ENCODE measurements around the gene ATP8B4. TPM values are rescaled to one million over a fixed set of nuclear protein-coding genes. Genes with fewer than 3 reads are reported as not detected.
"Not testable (repeated sequence)": the region's sequence is repeated elsewhere in the genome, so short reads cannot be mapped to it uniquely, and the experiment has no call there.

ATP8B4 gene
- total RNA-seq, 2 experiments from 2014 or later: 2.7 to 4.2 TPM

DNA sequence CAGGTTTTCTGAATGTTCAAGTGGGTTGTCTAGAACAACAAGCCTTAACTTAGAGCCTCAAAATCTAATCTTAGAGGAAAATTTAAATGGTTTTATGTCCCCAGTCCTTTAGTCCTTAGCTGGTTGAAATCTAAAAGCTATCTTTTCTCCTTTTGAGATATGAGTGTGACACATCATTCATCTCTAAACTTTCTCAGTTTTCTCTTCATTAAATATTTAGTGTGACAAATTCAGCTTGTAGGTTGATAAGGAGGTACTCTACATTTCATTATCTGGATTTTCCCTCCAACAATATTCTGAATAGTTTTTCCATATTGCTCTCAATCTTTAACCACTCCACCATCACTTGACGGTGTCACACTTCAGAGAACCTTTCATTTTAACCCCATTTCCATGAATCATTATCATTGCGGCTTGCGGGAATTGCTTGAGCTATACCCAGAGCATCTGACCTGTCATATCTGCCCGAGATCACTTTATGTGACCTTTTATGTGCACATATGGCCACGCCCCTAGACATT lies 16.1 kb upstream of the ATP8B4 start:
- peak; percentile 75 for DNase-seq
- ChIA-PET POLR2A (interaction anchor here (0.8 to 3.8 kb wide), 6 partner anchors 48 to 220 kb away, joined by 3 to 21 read pairs (median 4); partner anchors contain the start of gene GABPB1), CTCF (interaction anchor here (0.6 to 2.9 kb wide), 7 partner anchors 10 to 216 kb away, joined by 3 to 11 read pairs (median 4); partner anchors contain the start of gene SLC27A2)
- H3K36me3 Mint-ChIP-seq: peaks cover 8% of the 10 kb centered on the region
- peaks cover 52% of the 10 kb centered on the region for H3K4me1 Mint-ChIP-seq (ENCODE audit: low read depth)
- H3K27ac Mint-ChIP-seq: peak overlapping the region; percentile 84
- peaks cover 12% of the 10 kb centered on the region for H3K9me3 Mint-ChIP-seq
- peaks cover 14% of the 10 kb centered on the region for H3K27me3 Mint-ChIP-seq
- peak overlapping the region; percentile 30 for H3K4me3 Mint-ChIP-seq
- intact Hi-C loops (cut with micrococcal nuclease): loop anchor here (1.0 to 10.0 kb wide), 15 partner anchors 19 to 1258 kb away; partner anchors contain the start of genes COPS2, EID1, FAM227B and SPPL2A

DNA sequence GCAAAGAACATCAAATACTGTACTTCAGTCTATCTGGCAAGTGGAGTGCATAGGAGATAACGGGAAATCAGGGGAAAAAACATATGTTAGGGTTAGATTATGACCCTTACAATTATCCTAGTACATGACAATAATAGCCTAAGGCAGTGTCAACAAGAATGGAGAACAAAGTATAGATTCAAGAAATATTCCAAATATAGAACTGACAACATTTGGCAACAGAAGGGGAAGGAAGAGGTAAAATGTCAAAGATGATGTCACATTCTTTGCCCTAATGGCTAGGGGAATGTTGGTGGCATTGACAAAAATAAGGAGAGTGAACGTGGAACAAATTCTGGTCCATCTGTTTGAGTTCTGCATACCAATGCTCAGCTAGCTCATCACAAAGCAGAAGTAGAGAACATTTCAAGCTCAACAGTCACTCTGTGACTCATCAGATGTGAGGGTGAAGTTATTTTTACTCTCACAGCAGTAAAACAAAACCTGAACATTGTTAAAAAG lies 15.5 kb upstream of the ATP8B4 start:
- Mint-ChIP-seq H3K27me3 (peaks cover 14% of the 10 kb centered on the region), H3K4me1 (ENCODE audit: low read depth) (peaks cover 52% of the 10 kb centered on the region), H3K9me3 (peaks cover 12% of the 10 kb centered on the region), H3K36me3 (peaks cover 8% of the 10 kb centered on the region), H3K4me3 (no peak overlapping the region), H3K27ac (peak overlapping the region; percentile 84)
- ChIA-PET POLR2A (interaction anchor here (0.8 to 3.8 kb wide), 6 partner anchors 48 to 221 kb away, joined by 3 to 21 read pairs (median 4); partner anchors contain the start of gene GABPB1), CTCF (interaction anchor here (0.6 to 2.9 kb wide), 7 partner anchors 11 to 216 kb away, joined by 3 to 11 read pairs (median 4); partner anchors contain the start of gene SLC27A2)
- intact Hi-C loops (cut with micrococcal nuclease): loop anchor here (1.0 to 10.0 kb wide), 15 partner anchors 18 to 1257 kb away; partner anchors contain the start of genes COPS2, EID1, FAM227B and SPPL2A
- DNase-seq: no peak

DNA sequence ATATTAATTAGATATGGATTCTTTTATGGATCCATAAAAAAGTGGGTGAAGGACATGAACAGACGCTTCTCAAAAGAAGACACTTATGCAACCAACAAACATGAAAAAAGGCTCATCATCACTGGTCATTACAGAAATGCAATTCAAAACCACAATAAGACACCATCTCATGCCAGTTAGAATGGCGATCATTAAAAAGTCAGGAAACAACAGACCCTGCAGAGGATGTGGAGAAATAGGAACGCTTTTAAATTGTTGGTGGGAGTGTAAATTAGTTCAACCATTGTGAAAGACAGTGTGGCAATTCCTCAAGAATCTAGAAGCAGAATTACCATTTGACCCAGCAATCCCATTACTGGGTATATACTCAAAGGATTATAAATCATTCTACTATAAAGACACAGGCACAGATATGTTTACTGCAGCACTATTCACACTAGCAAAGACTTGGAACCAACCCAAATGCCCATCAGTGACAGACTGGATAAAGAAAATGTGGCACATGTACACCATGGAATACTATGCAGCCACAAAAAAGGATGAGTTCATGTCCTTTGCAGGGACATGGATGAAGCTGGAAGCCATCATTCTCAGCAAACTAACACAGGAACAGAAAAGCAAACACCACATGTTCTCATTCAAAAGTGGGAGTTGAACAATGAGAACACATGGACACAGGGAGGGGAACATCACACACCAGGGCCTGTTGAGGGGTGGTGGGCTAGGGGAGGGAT lies 13.4 kb upstream of the ATP8B4 start:
- H3K27ac Mint-ChIP-seq, DNase-seq, POLR2A ChIA-PET, H3K36me3 Mint-ChIP-seq: not testable (repeated sequence)
- intact Hi-C loops (cut with micrococcal nuclease): loop anchor here (10.0 kb wide), 2 partner anchors 632 to 978 kb away; partner anchors contain the start of genes COPS2 and SPPL2A
- CTCF ChIA-PET: interaction anchor here (1.6 kb wide), 1 partner anchor 184 kb away, joined by 5 read pairs; no protein-coding TSS in a partner anchor
- peaks cover 40% of the 10 kb centered on the region for H3K4me1 Mint-ChIP-seq (ENCODE audit: low read depth)
- H3K4me3 Mint-ChIP-seq: peak overlapping the region; percentile 13
- peaks cover 12% of the 10 kb centered on the region for H3K9me3 Mint-ChIP-seq
- H3K27me3 Mint-ChIP-seq: peaks cover 18% of the 10 kb centered on the region

DNA sequence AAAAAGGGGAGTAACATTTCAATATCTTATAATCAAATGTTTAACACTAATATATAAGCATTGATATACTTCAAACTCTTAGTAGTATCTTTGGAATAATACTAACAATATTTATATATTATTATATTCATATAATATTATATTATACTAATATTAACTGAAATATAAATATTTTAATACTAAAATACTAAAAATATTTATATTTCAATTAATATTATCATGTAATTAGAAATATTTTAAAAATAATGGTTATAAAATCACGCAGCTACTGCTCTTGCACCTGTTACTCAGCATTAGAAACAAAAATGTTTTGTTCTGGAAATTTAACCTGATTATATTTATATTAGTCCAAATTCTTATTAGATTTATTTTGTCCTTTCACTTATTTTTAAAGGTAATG lies 12.6 kb upstream of the ATP8B4 start:
- Mint-ChIP-seq H3K4me1 (ENCODE audit: low read depth) (peaks cover 34% of the 10 kb centered on the region), H3K4me3 (no peak overlapping the region), H3K36me3 (peaks cover 8% of the 10 kb centered on the region), H3K27me3 (peaks cover 15% of the 10 kb centered on the region), H3K9me3 (peaks cover 12% of the 10 kb centered on the region), H3K27ac (no peak overlapping the region)
- intact Hi-C loops (cut with micrococcal nuclease): loop anchor here (10.0 kb wide), 2 partner anchors 633 to 977 kb away; partner anchors contain the start of genes COPS2 and SPPL2A
- CTCF ChIA-PET: interaction anchor here (1.6 kb wide), 1 partner anchor 185 kb away, joined by 5 read pairs; no protein-coding TSS in a partner anchor
- POLR2A ChIA-PET: no interaction called here
- DNase-seq: no peak

DNA sequence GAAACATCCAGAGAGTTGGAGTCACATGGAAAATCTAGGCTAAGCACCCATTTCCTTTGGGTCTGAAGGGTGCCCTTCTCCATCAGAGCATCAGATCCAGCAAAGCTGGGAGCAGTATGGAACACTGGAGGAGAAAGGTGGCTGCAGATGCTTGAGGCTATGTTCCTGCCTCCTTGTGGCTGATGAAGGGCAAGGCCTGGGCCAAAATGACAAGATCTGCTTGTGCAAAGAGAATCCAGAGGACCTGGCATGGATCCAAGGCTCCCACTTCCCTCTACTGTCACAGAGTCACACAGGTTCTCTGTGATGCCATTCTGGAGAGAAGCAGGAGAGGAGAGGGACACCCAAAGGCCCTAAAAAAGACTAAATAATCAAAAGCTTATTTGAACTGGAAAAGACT lies 9.2 kb upstream of the ATP8B4 start:
- peaks cover 17% of the 10 kb centered on the region for H3K27me3 Mint-ChIP-seq
- ChIA-PET POLR2A (no interaction called here), CTCF (interaction anchor here (1.2 to 1.7 kb wide), 3 partner anchors 12 to 17 kb away, joined by 3 to 7 read pairs (median 4); no protein-coding TSS in a partner anchor)
- no peak for DNase-seq
- peaks cover 19% of the 10 kb centered on the region for H3K9me3 Mint-ChIP-seq
- no peak overlapping the region for H3K4me3 Mint-ChIP-seq
- no peak overlapping the region for H3K27ac Mint-ChIP-seq
- H3K4me1 Mint-ChIP-seq (ENCODE audit: low read depth): peaks cover 16% of the 10 kb centered on the region
- intact Hi-C loops (cut with micrococcal nuclease): no loop called here
- peaks cover 12% of the 10 kb centered on the region for H3K36me3 Mint-ChIP-seq

DNA sequence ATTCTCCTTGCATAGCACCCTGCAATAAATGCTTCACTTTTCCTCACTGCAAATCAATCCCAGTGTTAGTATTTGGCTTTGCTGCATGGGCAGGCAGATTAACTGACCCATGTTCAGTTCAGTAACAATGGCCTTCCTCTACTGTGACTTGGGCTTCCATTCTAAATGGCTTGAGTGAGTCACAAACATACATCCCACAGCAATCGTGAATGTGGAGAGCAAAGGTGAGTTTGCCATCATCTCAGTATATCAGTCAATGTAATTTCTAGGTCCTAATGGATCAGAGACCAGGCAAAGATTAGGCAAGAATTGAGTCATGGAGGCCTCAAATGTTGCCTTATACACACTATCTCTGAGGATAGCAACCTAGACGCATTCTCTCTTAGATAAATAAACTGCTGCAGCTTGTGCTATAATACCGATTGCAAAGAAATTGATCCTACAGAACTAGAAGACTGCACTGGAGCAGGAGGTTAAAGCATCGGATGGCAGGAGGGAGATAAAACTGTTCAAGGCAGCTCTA lies 8.3 kb upstream of the ATP8B4 start:
- Mint-ChIP-seq H3K27ac (no peak overlapping the region), H3K4me1 (ENCODE audit: low read depth) (peaks cover 12% of the 10 kb centered on the region), H3K4me3 (no peak overlapping the region), H3K27me3 (peaks cover 13% of the 10 kb centered on the region), H3K36me3 (peaks cover 9% of the 10 kb centered on the region), H3K9me3 (peaks cover 14% of the 10 kb centered on the region)
- no peak for DNase-seq
- intact Hi-C loops (cut with micrococcal nuclease): no loop called here
- ChIA-PET CTCF (interaction anchor here (1.2 kb wide), 1 partner anchor 13 kb away, joined by 3 read pairs; no protein-coding TSS in a partner anchor), POLR2A (no interaction called here)

DNA sequence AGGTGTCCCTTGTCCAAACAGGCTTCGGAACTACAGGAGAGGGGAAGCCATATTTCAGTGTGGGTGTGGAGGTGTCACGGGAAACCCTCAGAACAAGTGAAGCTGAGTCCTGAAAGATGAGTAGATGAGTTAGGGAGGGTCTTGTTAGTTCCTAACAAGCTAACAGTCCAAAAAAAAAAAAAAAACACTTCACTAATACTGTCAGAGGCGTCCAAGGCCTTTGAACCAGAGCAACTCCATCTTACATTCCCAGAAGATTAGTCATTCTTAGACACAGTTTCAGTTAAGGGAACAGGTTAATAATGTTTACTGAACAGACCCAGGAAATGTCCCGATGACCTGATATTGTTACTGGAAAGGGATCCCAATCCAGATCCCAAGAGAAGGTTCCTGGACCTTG lies 7.0 kb upstream of the ATP8B4 start:
- H3K27me3 Mint-ChIP-seq: peaks cover 11% of the 10 kb centered on the region
- H3K36me3 Mint-ChIP-seq: peaks cover 7% of the 10 kb centered on the region
- DNase-seq: no peak
- H3K4me3 Mint-ChIP-seq: no peak overlapping the region
- no peak overlapping the region for H3K27ac Mint-ChIP-seq
- H3K9me3 Mint-ChIP-seq: peaks cover 12% of the 10 kb centered on the region
- POLR2A ChIA-PET: interaction anchor here (0.6 kb wide), 2 partner anchors 47 to 228 kb away, joined by 3 read pairs; no protein-coding TSS in a partner anchor
- CTCF ChIA-PET: no interaction called here
- H3K4me1 Mint-ChIP-seq (ENCODE audit: low read depth): peaks cover 12% of the 10 kb centered on the region
- intact Hi-C loops (cut with micrococcal nuclease): no loop called here

DNA sequence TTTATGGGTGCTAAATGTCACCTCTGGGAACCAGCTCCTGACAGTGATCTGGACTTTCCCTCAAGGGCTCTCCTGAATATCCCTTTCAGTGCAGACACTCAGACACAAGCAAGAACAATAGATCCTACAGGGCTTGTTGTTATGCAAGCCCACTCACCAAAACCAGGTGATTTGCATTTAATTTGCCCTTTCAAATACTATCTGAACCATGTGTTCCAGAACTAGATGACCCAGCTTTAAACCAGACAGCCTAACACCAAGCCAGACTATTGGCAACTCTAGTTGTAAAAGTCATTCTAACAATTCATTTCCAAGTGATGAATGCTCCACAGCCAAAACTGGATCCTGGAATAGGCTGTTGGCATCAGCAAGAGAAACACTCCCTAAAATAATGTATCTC lies 5.6 kb upstream of the ATP8B4 start:
- Mint-ChIP-seq H3K27ac (no peak overlapping the region), H3K36me3 (peaks cover 5% of the 10 kb centered on the region), H3K4me3 (no peak overlapping the region), H3K4me1 (ENCODE audit: low read depth) (peaks cover 10% of the 10 kb centered on the region), H3K27me3 (peaks cover 11% of the 10 kb centered on the region), H3K9me3 (peaks cover 7% of the 10 kb centered on the region)
- ChIA-PET CTCF (no interaction called here), POLR2A (no interaction called here)
- no peak for DNase-seq
- intact Hi-C loops (cut with micrococcal nuclease): no loop called here

DNA sequence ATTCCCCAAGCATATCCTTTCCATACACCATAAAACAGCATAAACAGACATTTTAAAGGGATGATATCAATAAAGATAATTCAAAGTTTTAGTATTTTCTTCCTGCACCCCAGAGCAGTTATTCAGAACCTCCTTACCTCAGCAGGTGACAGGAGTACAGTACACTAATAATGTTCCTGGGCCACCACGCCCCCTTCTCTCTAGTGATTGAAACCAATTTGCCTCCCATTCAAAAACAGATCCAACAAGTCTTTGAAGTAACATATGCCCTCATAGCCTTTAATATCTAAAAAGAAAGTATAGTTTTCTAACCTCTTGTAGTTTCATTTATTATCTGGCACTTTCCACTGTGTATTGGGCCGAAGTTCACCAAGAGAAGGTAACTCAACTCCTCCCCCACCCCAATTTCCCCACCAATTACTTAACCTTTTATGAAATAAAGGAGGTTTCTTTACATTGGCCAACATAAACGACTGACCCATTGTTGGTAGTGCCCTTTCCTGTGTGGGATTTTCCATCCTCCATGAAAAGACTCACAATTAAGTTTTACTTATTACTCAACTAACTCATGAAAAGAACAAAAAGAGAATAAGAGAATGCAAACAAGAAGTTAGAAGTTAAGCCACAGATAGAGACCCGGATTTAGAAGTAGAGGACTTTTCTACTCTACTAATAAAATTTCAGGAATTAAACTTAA lies 5.0 kb upstream of the ATP8B4 start:
- peaks cover 5% of the 10 kb centered on the region for H3K36me3 Mint-ChIP-seq
- CTCF ChIA-PET: no interaction called here
- POLR2A ChIA-PET: no interaction called here
- peaks cover 8% of the 10 kb centered on the region for H3K27me3 Mint-ChIP-seq
- peak; percentile 55 for DNase-seq
- no peak overlapping the region for H3K4me3 Mint-ChIP-seq
- peaks cover 15% of the 10 kb centered on the region for H3K4me1 Mint-ChIP-seq (ENCODE audit: low read depth)
- intact Hi-C loops (cut with micrococcal nuclease): no loop called here
- no peak overlapping the region for H3K27ac Mint-ChIP-seq
- peaks cover 7% of the 10 kb centered on the region for H3K9me3 Mint-ChIP-seq

DNA sequence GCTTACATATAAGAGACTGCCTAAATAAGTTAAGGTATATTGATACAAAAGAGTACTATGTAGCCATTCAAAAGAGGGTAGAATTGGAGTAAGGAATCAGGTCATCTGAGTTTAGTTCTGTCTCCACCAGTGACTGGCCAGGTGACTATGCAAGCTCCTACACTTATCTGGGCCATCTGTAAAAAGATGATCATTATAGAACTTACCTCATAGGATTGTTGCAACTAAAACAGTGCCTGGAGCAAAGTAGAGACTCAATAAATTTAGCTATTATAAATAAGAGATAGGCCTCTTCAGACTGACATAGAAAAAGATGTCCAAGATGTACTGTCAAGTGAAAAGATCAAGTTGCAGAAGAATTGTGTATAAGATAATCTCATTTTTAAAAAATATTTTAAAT lies 1.7 kb upstream of the ATP8B4 start:
- Mint-ChIP-seq H3K9me3 (peaks cover 7% of the 10 kb centered on the region), H3K27ac (no peak overlapping the region), H3K4me3 (no peak overlapping the region), H3K36me3 (peaks cover 6% of the 10 kb centered on the region), H3K27me3 (peaks cover 5% of the 10 kb centered on the region), H3K4me1 (ENCODE audit: low read depth) (peaks cover 20% of the 10 kb centered on the region)
- intact Hi-C loops (cut with micrococcal nuclease): no loop called here
- ChIA-PET POLR2A (no interaction called here), CTCF (interaction anchor here (1.2 kb wide), 1 partner anchor 24 kb away, joined by 3 read pairs; no protein-coding TSS in a partner anchor)
- DNase-seq: no peak

DNA sequence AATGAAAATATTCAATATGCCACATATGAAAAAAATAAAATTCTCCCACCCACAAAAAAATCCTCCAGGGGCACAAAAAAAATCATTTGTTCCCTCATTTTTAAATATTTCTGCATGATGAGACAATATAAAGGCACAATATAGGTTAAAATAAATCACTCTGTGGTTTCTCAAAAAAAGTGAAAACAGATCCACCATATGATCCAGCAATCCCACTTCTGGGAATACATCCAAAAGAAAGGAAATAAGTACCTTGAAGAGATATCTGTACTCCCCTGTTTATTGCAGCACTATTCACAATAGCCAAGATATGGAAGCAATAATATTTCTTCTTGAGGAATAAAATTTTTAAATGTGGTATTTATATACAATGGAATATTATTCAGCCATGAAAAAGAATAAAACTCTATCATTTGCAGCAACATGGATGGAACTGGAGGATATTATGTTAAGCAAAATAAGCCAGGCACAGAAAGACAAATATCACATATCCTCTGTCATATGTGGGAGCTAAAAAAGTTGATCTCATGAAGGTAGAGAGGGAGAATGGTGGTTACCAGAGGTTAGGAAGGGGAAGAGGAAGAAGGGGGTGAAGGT lies 1.5 kb downstream of the ATP8B4 start:
- intact Hi-C loops (cut with micrococcal nuclease): no loop called here
- CTCF ChIA-PET: interaction anchor here (0.7 to 1.6 kb wide), 3 partner anchors 17 to 242 kb away, joined by 3 to 6 read pairs (median 3); no protein-coding TSS in a partner anchor
- peaks cover 11% of the 10 kb centered on the region for H3K4me1 Mint-ChIP-seq (ENCODE audit: low read depth)

More for the DNA sequence above, 1.5 kb downstream of the ATP8B4 start:
- Mint-ChIP-seq H3K27me3 (peaks cover 16% of the 10 kb centered on the region), H3K9me3 (no peaks in the 10 kb centered on the region), H3K27ac (no peak overlapping the region), H3K36me3 (peaks cover 1% of the 10 kb centered on the region), H3K4me3 (no peak overlapping the region)
- no peak for DNase-seq
- POLR2A ChIA-PET: no interaction called here

All from activated CD4-positive, alpha-beta memory T cell treated with anti-CD3 and anti-CD28 coated beads for 36 hours (primary cell).